Effector memory CD4-positive, alpha-beta T cell (primary cell): Measurements from ENCODE around the gene ARGFX.
"Not testable (repeated sequence)": the region's sequence is repeated elsewhere in the genome, so short reads cannot be mapped to it uniquely, and the experiment has no call there.

Experiments
- DNase-seq, 3 donors: peaks; one replicate each; pipeline ENCODE4 v3.0.0-alpha.2; 2020
- H3K27ac ChIP-seq: 2 replicates; pipeline ENCODE4 v1.7.0; 2013; ENCODE audit warnings: mild to moderate bottlenecking, low read length, moderate library complexity; ENCODE audit not compliant: insufficient read depth, poor library complexity, severe bottlenecking
- H3K27me3 ChIP-seq: replicated peaks from 2 replicates; pipeline ENCODE4 v1.7.0; 2013; ENCODE audit warnings: mild to moderate bottlenecking, low read length; ENCODE audit not compliant: insufficient read depth, control insufficient read depth, poor library complexity, severe bottlenecking
- H3K36me3 ChIP-seq: 2 replicates; pipeline ENCODE4 v1.7.0; 2013; ENCODE audit warnings: mild to moderate bottlenecking, low read length, moderate library complexity; ENCODE audit not compliant: control insufficient read depth, insufficient read depth
- H3K4me1 ChIP-seq: 2 replicates; pipeline ENCODE4 v1.7.0; 2013; ENCODE audit warnings: low read length, mild to moderate bottlenecking; ENCODE audit not compliant: control insufficient read depth, insufficient read depth, poor library complexity, severe bottlenecking
- H3K4me3 ChIP-seq: 2 replicates; pipeline ENCODE4 v1.7.0; 2013; ENCODE audit warnings: low read length, low read depth, mild to moderate bottlenecking; ENCODE audit not compliant: insufficient read depth, poor library complexity, severe bottlenecking
- H3K9me3 ChIP-seq: 2 replicates; pipeline ENCODE4 v1.7.0; 2013; ENCODE audit warnings: mild to moderate bottlenecking, low read length, moderate library complexity; ENCODE audit not compliant: control insufficient read depth

ARGFX gene

GRCh38 chr3:121598564-121598963 lies 30.8 kb downstream of the ARGFX start:
- Histone ChIP-seq H3K9me3 (no peaks in the 10 kb centered on the region), H3K36me3 (no peaks in the 10 kb centered on the region), H3K4me3 (no peak overlapping the region), H3K4me1 (no peaks in the 10 kb centered on the region), H3K27ac (no peak overlapping the region), H3K27me3 (no peaks in the 10 kb centered on the region)
- no peak for DNase-seq

- not testable (repeated sequence) for H3K9me3 ChIP-seq, H3K36me3 ChIP-seq, H3K4me1 ChIP-seq, H3K4me3 ChIP-seq, H3K27ac ChIP-seq, H3K27me3 ChIP-seq, DNase-seq
Observed at GRCh38 chr3:121599900-121600299, 32.2 kb downstream of the ARGFX start.

GRCh38 chr3:121601212-121601812 lies 33.6 kb downstream of the ARGFX start:
- no peak overlapping the region for H3K27ac ChIP-seq
- no peaks in the 10 kb centered on the region for H3K4me1 ChIP-seq
- no peak for DNase-seq

DNA sequence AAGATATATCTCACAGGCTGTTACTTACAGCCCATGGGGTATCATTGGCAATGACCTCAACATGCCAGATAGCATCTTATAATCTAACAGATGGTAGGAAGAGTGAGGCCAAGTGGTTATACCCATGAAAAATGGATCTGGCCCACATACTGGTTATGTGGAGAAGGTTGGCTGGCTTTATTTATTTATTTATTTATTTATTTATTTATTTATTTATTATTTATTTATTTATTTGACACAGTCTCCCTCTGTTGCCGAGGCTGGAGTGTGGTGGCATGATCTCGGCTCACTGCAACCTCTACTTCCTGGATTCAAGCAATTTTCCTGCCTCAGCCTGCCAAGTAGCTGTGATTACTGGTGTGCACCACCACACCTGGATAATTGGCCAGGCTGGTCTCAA lies 37.0 kb downstream of the ARGFX start:
- H3K27ac ChIP-seq, result no peak overlapping the region
- H3K4me3 ChIP-seq, result no peak overlapping the region
- no peaks in the 10 kb centered on the region for H3K36me3 ChIP-seq
- H3K9me3 ChIP-seq, result no peaks in the 10 kb centered on the region
- no peaks in the 10 kb centered on the region for H3K4me1 ChIP-seq
- no peak for DNase-seq
- H3K27me3 ChIP-seq, result no peaks in the 10 kb centered on the region

More at GRCh38 chr3:121601212-121601812, 33.6 kb downstream of the ARGFX start:
- no peaks in the 10 kb centered on the region for H3K9me3 ChIP-seq
- H3K36me3 ChIP-seq, result no peaks in the 10 kb centered on the region
- H3K27me3 ChIP-seq, result no peaks in the 10 kb centered on the region
- no peak overlapping the region for H3K4me3 ChIP-seq

DNA sequence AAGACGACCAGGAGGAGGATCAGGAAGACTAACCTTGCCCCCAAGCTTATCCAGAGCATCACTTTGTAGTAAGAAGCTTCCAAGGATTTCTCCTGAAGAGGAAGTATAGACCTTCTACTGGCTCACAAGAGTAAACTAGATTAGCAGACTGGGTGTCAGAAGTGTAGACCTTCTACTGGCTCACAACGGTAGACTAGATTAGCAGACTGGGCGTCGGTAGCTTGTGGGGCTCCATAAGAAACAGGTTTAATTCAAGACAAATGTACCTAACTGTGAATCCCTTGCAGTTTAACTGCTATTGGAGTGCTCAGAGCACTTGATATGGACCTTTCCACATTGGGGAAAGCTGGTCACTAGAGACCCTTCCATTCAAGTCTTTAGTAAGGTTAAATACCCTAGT lies 38.4 kb downstream of the ARGFX start:
- H3K36me3 ChIP-seq, result no peaks in the 10 kb centered on the region
- no peaks in the 10 kb centered on the region for H3K9me3 ChIP-seq
- H3K4me3 ChIP-seq, result no peak overlapping the region
- no peaks in the 10 kb centered on the region for H3K27me3 ChIP-seq
- H3K4me1 ChIP-seq, result no peaks in the 10 kb centered on the region
- DNase-seq, result no peak
- H3K27ac ChIP-seq, result no peak overlapping the region
